Measurements from ENCODE around the gene GRHL3. TPM values are rescaled to one million over a fixed set of nuclear protein-coding genes. Genes with fewer than 3 reads are reported as not detected.

Gene GRHL3
- total and polyA plus RNA-seq, 10 of the 15 experiments (the other 5 are each of a cell fraction or from before 2014, with no cell fraction given): 0.07 to 0.87 (median 0.34) TPM

- TF ChIP-seq MXI1 (IDR thresholded peaks at IDR 0.05; ENCODE audit: low read depth, low read length): no peak
Measured at GRCh38 chr1:24386931-24387330, 67.8 kb downstream of the GRHL3 start (continued).

- WGBS (ENCODE audit: insufficient coverage, insufficient replicate concordance, low lambda C conversion rate, missing lambda C conversion rate): 81% methylated on average over 1 of the region's 1 CpG
- Histone ChIP-seq H3K27me3 (replicated peaks in 1 of 2; ENCODE audit: control insufficient read depth in 2 of 2, insufficient read depth in 2 of 2, low read length in 1 of 2) (no peaks in the 10 kb centered on the region; a peak in 1 of 4 replicates), H3K9me3 (replicated peaks; ENCODE audit: control insufficient read depth, insufficient read depth, low read length) (no peaks in the 10 kb centered on the region), H2AFZ (ENCODE audit: control insufficient read depth, low read depth, low read length) (no peak overlapping the region), H3K4me1 (ENCODE audit: control insufficient read depth, insufficient read depth, low read length) (peaks cover 36% of the 10 kb centered on the region), H3K9ac (ENCODE audit: control insufficient read depth, insufficient read depth, low read length) (no peak overlapping the region), H3K27ac (ENCODE audit: control insufficient read depth, insufficient read depth) (no peak overlapping the region), H3K79me2 (ENCODE audit: control insufficient read depth, insufficient read depth, low read length) (no peaks in the 10 kb centered on the region), H4K20me1 (ENCODE audit: control insufficient read depth, insufficient read depth) (no peaks in the 10 kb centered on the region), H3K4me3 (no peak overlapping the region), H3K4me2 (ENCODE audit: control insufficient read depth, insufficient read depth) (no peak overlapping the region), H3K36me3 (ENCODE audit: control insufficient read depth in 2 of 2, insufficient read depth in 2 of 2, low read length in 1 of 2) (no peaks in the 10 kb centered on the region)
- ChIA-PET SMC1A (ENCODE audit: uncharacterized antibody, unreplicated experiment) (interaction anchor here (1.6 to 3.1 kb wide), 2 partner anchors 184 to 188 kb away, joined by 4 to 24 read pairs; no protein-coding TSS in a partner anchor), POLR2A (no interaction called here), CTCF (interaction anchor here (1.2 to 6.2 kb wide), 4 partner anchors 11 to 237 kb away, joined by 3 to 74 read pairs (median 5); partner anchors contain the start of gene NIPAL3), RAD21 (ENCODE audit: unreplicated experiment) (no interaction called here)
- no peak for FAIRE-seq
- ATAC-seq: no peak
- no peak for DNase-seq (ENCODE audit: low read depth, low spot score)
- intact Hi-C loops (cut with micrococcal nuclease; ENCODE audit: unreplicated experiment): no loop called here
- BruUV-seq (replicated peaks): no TSS peak
- in situ Hi-C loops (cut with MboI): no loop called here
- TF ChIP-seq MLLT1 (IDR thresholded peaks at IDR 0.05) (no peak), ZZZ3 (IDR thresholded peaks at IDR 0.05; ENCODE audit: control insufficient read depth, insufficient read length, low read depth) (no peak), SUZ12 (IDR thresholded peaks at IDR 0.05; ENCODE audit: unreplicated experiment) (no peak), TCF7 (IDR thresholded peaks at IDR 0.05; ENCODE audit: borderline replicate concordance) (no peak), NRF1 (conservative IDR thresholded peaks at IDR 0.05; ENCODE audit: low read depth, low read length) (no peak), CEBPB (IDR thresholded peaks at IDR 0.05; ENCODE audit: borderline replicate concordance in 1 of 2, low read depth in 2 of 2, low read length in 2 of 2) (no peak), CHD4 (IDR thresholded peaks at IDR 0.05) (no peak), MTA2 (IDR thresholded peaks at IDR 0.05; ENCODE audit: low read depth) (no peak), IRF4 (IDR thresholded peaks at IDR 0.05; ENCODE audit: low read depth, low read length) (no peak), WRNIP1 (IDR thresholded peaks at IDR 0.05; ENCODE audit: borderline replicate concordance, low read depth, low read length) (no peak), HSF1 (IDR thresholded peaks at IDR 0.05; ENCODE audit: low read depth, low read length) (no peak), CBX3 (IDR thresholded peaks at IDR 0.05; ENCODE audit: borderline replicate concordance, low read depth) (no peak), ETV6 (conservative IDR thresholded peaks at IDR 0.05 in 1 of 2, IDR thresholded peaks at IDR 0.05 in 1 of 2; ENCODE audit: borderline replicate concordance in 1 of 2, low read depth in 1 of 2) (no peak), ZBTB33 (IDR thresholded peaks at IDR 0.05) (no peak), LARP7 (IDR thresholded peaks at IDR 0.05) (no peak), PKNOX1 (IDR thresholded peaks at IDR 0.05) (no peak)
Measured at GRCh38 chr1:24387636-24388175, 68.5 kb downstream of the GRHL3 start.
